IMR-90 (cell line): ENCODE results near the gene THAP9. TPM values are rescaled to one million over a fixed set of nuclear protein-coding genes. Genes with fewer than 3 reads are reported as not detected.

Experiments
- ATAC-seq: fragments of 200-7000 bp; cut with Tn5 transposase; 2 replicates; pipeline ENCODE4 v1.9.1; 2020; ENCODE audit warnings: low read depth, mild to moderate bottlenecking, moderate library complexity
- BruUV-seq: library from RNA; stranded (reverse); fragments of 400-500 nt; replicated peaks from 2 replicates; lab custom pipeline; 2021; lab: Mats Ljungman, UMichigan
- CTCF ChIA-PET: fragments of 300-600 bp; formaldehyde crosslinking; extraction: SDS; loops from one replicate; lab custom pipeline; 2021; ENCODE audit warnings: antibody characterized with exemption; lab: Yijun Ruan, JAX
- POLR2A ChIA-PET: fragments of 300-600 bp; sonication (Branson Sonifier 250); formaldehyde crosslinking; loops from one replicate; lab custom pipeline; 2022; ENCODE audit warnings: antibody characterized with exemption; ENCODE audit not compliant: unreplicated experiment; lab: Charles Lee
- DNase-seq: peaks from one replicate; pipeline ENCODE4 v3.0.0; 2013
- H2AFZ ChIP-seq: replicated peaks from 2 replicates; pipeline ENCODE3; 2013; ENCODE audit warnings: low read length, mild to moderate bottlenecking; ENCODE audit not compliant: poor library complexity
- H2AK5ac ChIP-seq: 2 replicates; pipeline ENCODE4 v1.6.1; 2013; ENCODE audit warnings: low read depth, low read length, inconsistent platforms
- H2AK9ac ChIP-seq: replicated peaks from 2 replicates; pipeline ENCODE3; 2013; ENCODE audit warnings: mild to moderate bottlenecking, low read depth, low read length, moderate library complexity; ENCODE audit not compliant: poor library complexity
- H2BK120ac ChIP-seq: 2 replicates; pipeline ENCODE4 v1.6.1; 2013; ENCODE audit warnings: low read depth, low read length, inconsistent platforms
- H2BK15ac ChIP-seq: 3 replicates; pipeline ENCODE4 v1.6.1; 2013; ENCODE audit warnings: low read depth, low read length, inconsistent platforms
- H2BK20ac ChIP-seq: 2 replicates; pipeline ENCODE4 v1.6.1; 2013; ENCODE audit warnings: low read depth, mild to moderate bottlenecking, inconsistent platforms, low read length, moderate library complexity
- H2BK5ac ChIP-seq: 2 replicates; pipeline ENCODE4 v1.6.1; 2013; ENCODE audit warnings: mild to moderate bottlenecking, low read depth, low read length, inconsistent platforms; ENCODE audit not compliant: poor library complexity, severe bottlenecking
- H3K14ac ChIP-seq: replicated peaks from 2 replicates; pipeline ENCODE4 v1.6.1; 2013; ENCODE audit warnings: low read depth, low read length, inconsistent platforms
- H3K18ac ChIP-seq: 2 replicates; pipeline ENCODE4 v1.6.1; 2013; ENCODE audit warnings: low read depth, low read length, control low read depth
- H3K23ac ChIP-seq: 2 replicates; pipeline ENCODE4 v1.6.1; 2013; ENCODE audit warnings: low read depth, low read length, inconsistent platforms
- H3K27ac ChIP-seq: 2 replicates; pipeline ENCODE4 v1.5.1; 2013; ENCODE audit warnings: mild to moderate bottlenecking, control low read depth, low read length; ENCODE audit not compliant: insufficient read depth
- H3K27me3 ChIP-seq: 2 replicates; pipeline ENCODE4 v1.6.1; 2013; ENCODE audit warnings: low read length; ENCODE audit not compliant: control insufficient read depth, insufficient read depth
- H3K36me3 ChIP-seq: 2 replicates; pipeline ENCODE4 v1.6.1; 2013; ENCODE audit warnings: low read length, mixed read lengths; ENCODE audit not compliant: control insufficient read depth, insufficient read depth
- H3K4ac ChIP-seq: 2 replicates; pipeline ENCODE4 v1.6.1; 2013; ENCODE audit warnings: low read depth, low read length, inconsistent platforms
- H3K4me1 ChIP-seq: 2 replicates; pipeline ENCODE4 v1.6.1; 2013; ENCODE audit warnings: low read length, mixed read lengths; ENCODE audit not compliant: control insufficient read depth, insufficient read depth
- H3K4me2 ChIP-seq: 2 replicates; pipeline ENCODE4 v1.6.1; 2013; ENCODE audit warnings: low read depth, mild to moderate bottlenecking, control low read depth, low read length, moderate library complexity
- H3K4me3 ChIP-seq: 2 replicates; pipeline ENCODE4 v1.5.1; 2013; ENCODE audit warnings: low read depth, mild to moderate bottlenecking, control low read depth, low read length, moderate library complexity; ENCODE audit not compliant: insufficient read depth
- H3K56ac ChIP-seq: 2 replicates; pipeline ENCODE4 v1.6.1; 2013; ENCODE audit warnings: low read length, inconsistent platforms; ENCODE audit not compliant: insufficient read depth; ENCODE audit errors: extremely low read depth
- H3K79me1 ChIP-seq, 2 experiments: 2 replicates each; pipeline ENCODE4 v1.6.1; 2013; ENCODE audit warnings: low read length in 2 of 2, inconsistent platforms in 1 of 2, low read depth in 1 of 2
- H3K9ac ChIP-seq: 2 replicates; pipeline ENCODE4 v1.6.1; 2013; ENCODE audit warnings: low read depth, low read length, control low read depth
- H3K9me1 ChIP-seq: 2 replicates; pipeline ENCODE4 v1.6.1; 2013; ENCODE audit warnings: low read length, inconsistent platforms; ENCODE audit not compliant: insufficient read depth
- H3K9me3 ChIP-seq: 2 replicates; pipeline ENCODE4 v1.6.1; 2013; ENCODE audit warnings: low read length; ENCODE audit not compliant: control insufficient read depth, insufficient read depth
- H4K20me1 ChIP-seq: 2 replicates; pipeline ENCODE4 v1.6.1; 2013; ENCODE audit warnings: low read length, inconsistent platforms; ENCODE audit not compliant: insufficient read depth
- H4K5ac ChIP-seq: 2 replicates; pipeline ENCODE4 v1.6.1; 2013; ENCODE audit warnings: mild to moderate bottlenecking, low read depth, low read length, control low read depth
- H4K8ac ChIP-seq, 2 experiments: 2 replicates each; pipeline ENCODE4 v1.6.1; 2013; ENCODE audit warnings: low read depth in 2 of 2, low read length in 2 of 2, control low read depth in 1 of 2, inconsistent platforms in 1 of 2
- H4K91ac ChIP-seq: 2 replicates; pipeline ENCODE4 v1.6.1; 2013; ENCODE audit warnings: low read depth, low read length, inconsistent platforms; ENCODE audit not compliant: insufficient read depth
- CEBPB ChIP-seq: IDR thresholded peaks from 2 replicates; pipeline ENCODE4 v1.6.1; 2012; ENCODE audit warnings: low read depth, low read length, improper control_type of control experiment
- FOS ChIP-seq: fragments of 150-350 bp; IDR thresholded peaks from 2 replicates; pipeline ENCODE4 v1.6.1; 2016; ENCODE audit warnings: low read depth, low read length
- MAFK ChIP-seq: IDR thresholded peaks from 2 replicates; pipeline ENCODE4 v1.6.1; 2012; ENCODE audit warnings: low read depth, low read length, improper control_type of control experiment
- MXI1 ChIP-seq: IDR thresholded peaks from 2 replicates; pipeline ENCODE4 v1.6.1; 2012; ENCODE audit warnings: low read depth, mild to moderate bottlenecking, low read length, moderate library complexity, borderline replicate concordance
- NFE2L2 ChIP-seq: fragments of 150-350 bp; IDR thresholded peaks from 2 replicates; pipeline ENCODE4 v1.6.1; 2016; ENCODE audit warnings: low read depth, mild to moderate bottlenecking, low read length
- POLR2A ChIP-seq: IDR thresholded peaks from 2 replicates; pipeline ENCODE4 v1.6.1; 2012; ENCODE audit warnings: mild to moderate bottlenecking, low read depth, low read length
- RAD21 ChIP-seq: IDR thresholded peaks from 2 replicates; pipeline ENCODE4 v1.6.1; 2012; ENCODE audit warnings: low read length, improper control_type of control experiment
- RFX5 ChIP-seq: IDR thresholded peaks from 2 replicates; pipeline ENCODE4 v1.8.0; 2012; ENCODE audit warnings: low read depth, mild to moderate bottlenecking, low read length, moderate library complexity
- dilution Hi-C: fragments of 300-500 bp; cut with HindIII; formaldehyde crosslinking; loops from one replicate; pipeline ENCODE4 v1.14.3; 2018; ENCODE audit warnings: low sequenced_read_pairs; ENCODE audit not compliant: unreplicated experiment
- in situ Hi-C: fragments of 300-500 bp; cut with MboI; formaldehyde crosslinking; loops from 3 replicates; pipeline ENCODE4 v1.14.3; 2019; ENCODE audit warnings: low sequenced_read_pairs, inconsistent platforms, mixed read lengths
- intact Hi-C: fragments of 100-400 bp; cut with micrococcal nuclease; formaldehyde crosslinking; loops from 2 replicates; pipeline ENCODE4 v1.10.0; 2022
- polyA plus RNA-seq, 3 experiments: library from polyadenylated mRNA; depleted of rRNA; stranded (reverse); fragments of >200 nt; gene quantifications; 2 replicates each; pipeline ENCODE4 v1.2.3, GENCODE V29; 2012; ENCODE audit warnings: low replicate concordance in 1 of 3
- total RNA-seq: library from RNA; depleted of rRNA; stranded (reverse); fragments of >200 nt; gene quantifications from 2 replicates; pipeline ENCODE4 v1.2.3, GENCODE V29; 2012
- TF ChIP-seq, protein P1 (sequence below): fragments of 150-350 bp; IDR thresholded peaks from 2 replicates; pipeline ENCODE4 v1.6.1; 2017; ENCODE audit warnings: mild to moderate bottlenecking, antibody characterized with exemption, low read length, low read depth

The THAP9 gene
- total and polyA plus RNA-seq, 2 of the 4 experiments (the other 2 are of a cell fraction): 0.86 to 2.9 TPM

DNA sequence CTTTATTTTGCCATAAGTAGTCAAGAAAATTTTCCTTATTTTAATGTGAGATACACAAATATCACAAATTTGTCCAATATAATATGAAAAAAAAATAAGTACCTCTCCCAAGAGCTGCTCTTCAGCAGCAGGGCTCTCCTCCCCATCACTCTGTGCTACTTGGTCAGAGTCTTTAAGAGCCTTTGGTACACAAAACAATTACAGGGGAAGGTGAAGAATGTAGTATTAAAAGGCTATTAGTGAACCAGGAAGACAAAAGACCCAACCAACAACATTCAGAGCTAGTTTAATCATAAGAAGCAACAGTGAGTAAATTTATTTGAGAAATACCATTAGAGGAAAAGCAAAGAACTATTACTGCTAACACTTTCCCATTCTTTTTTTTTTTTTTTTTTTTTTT is 39.0 kb upstream of the THAP9 start:
- Histone ChIP-seq H4K20me1 (peaks cover 20% of the 10 kb centered on the region; the same call in 1 of the 2 replicates), H3K14ac (no peak overlapping the region), H3K4me1 (no peaks in the 10 kb centered on the region; the same call in 1 of the 2 replicates), H3K4me3 (no peak overlapping the region), H3K27me3 (no peaks in the 10 kb centered on the region), H2AFZ (no peak overlapping the region), H2AK5ac (no peak overlapping the region), H3K9me1 (no peaks in the 10 kb centered on the region), H2AK9ac (no peak overlapping the region), H3K27ac (no peak overlapping the region), H3K36me3 (peaks cover 46% of the 10 kb centered on the region), H4K91ac (no peak overlapping the region), H3K9ac (no peak overlapping the region), H3K56ac (no peak overlapping the region), H4K8ac (no peak overlapping the region), H3K4me2 (no peak overlapping the region), H4K5ac (no peak overlapping the region), H2BK15ac (no peak overlapping the region), H3K18ac (no peak overlapping the region), H3K79me1 (peaks cover 21 to 40% of the 10 kb centered on the region in 2 experiments), H2BK5ac (peak overlapping the region; percentile 5), H2BK20ac (no peak overlapping the region), H3K23ac (no peak overlapping the region), H3K4ac (no peak overlapping the region), H3K9me3 (no peaks in the 10 kb centered on the region), H2BK120ac (no peak overlapping the region)
- no TSS peak for BruUV-seq
- CTCF ChIA-PET: no interaction called here
- in situ Hi-C loops (no loop called here), intact Hi-C loops (no loop called here), dilution Hi-C loops (no loop called here)
- no peak for ATAC-seq
- TF ChIP-seq MXI1: no peak
- TF ChIP-seq, protein P1, sequence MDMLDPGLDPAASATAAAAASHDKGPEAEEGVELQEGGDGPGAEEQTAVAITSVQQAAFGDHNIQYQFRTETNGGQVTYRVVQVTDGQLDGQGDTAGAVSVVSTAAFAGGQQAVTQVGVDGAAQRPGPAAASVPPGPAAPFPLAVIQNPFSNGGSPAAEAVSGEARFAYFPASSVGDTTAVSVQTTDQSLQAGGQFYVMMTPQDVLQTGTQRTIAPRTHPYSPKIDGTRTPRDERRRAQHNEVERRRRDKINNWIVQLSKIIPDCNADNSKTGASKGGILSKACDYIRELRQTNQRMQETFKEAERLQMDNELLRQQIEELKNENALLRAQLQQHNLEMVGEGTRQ: no peak
- TF ChIP-seq RAD21: no peak
- no peak for TF ChIP-seq RFX5
- no peak for TF ChIP-seq FOS
- no peak for TF ChIP-seq NFE2L2
- TF ChIP-seq POLR2A: no peak
- no peak for TF ChIP-seq CEBPB
- no peak for TF ChIP-seq MAFK
- no peak for DNase-seq
- POLR2A ChIA-PET: no interaction called here
